NCI-H748 treated with DMSO at 0.1 percent for 48 hours (cell line): ENCODE results near the gene PDE4B.
"Not testable (repeated sequence)": the region's sequence is repeated elsewhere in the genome, so short reads cannot be mapped to it uniquely, and the experiment has no call there.

ENCODE experiments used
- DNase-seq: peaks from one replicate; lab custom pipeline; 2025; lab: John Stamatoyannopoulos, UW

Gene PDE4B

DNA sequence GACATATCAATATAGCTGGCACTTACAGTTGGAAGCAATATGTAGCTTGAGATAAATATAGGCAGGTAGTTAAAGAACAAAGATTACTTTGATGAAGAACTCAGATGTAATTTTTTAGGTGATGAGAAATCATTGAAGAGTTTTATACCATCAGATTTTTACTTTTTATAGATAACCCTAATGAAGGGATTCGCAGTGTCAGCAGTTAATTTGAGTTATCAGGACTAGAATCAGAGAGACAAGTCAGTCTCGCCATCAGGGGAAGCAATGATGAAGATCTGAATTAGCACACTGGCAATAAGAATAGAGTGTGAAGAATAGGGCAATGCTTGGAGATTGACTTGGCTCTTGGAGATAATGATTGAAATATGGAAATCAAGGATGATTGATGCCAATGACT, 342.5 kb downstream of the PDE4B start:
- no peak for DNase-seq

DNA sequence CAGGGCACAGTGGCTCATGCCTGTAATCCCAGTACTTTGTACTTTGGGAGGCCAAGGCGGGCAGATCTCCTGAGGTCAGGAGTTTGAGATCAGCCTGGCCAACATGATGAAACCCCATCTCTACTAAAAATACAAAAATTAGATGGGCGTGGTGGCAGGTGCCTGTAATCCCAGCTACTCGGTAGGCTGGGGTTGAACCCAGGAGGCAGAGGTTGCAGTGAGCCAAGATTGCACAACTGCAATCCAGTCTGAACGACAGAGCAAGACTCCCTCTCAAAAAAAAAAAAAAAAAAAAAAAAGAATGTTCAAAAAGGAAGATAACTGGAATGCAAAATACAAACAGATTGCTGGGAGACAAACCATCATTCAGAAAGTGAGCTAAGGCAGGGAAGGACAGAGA, 343.7 kb downstream of the PDE4B start:
- not testable (repeated sequence) for DNase-seq

DNA sequence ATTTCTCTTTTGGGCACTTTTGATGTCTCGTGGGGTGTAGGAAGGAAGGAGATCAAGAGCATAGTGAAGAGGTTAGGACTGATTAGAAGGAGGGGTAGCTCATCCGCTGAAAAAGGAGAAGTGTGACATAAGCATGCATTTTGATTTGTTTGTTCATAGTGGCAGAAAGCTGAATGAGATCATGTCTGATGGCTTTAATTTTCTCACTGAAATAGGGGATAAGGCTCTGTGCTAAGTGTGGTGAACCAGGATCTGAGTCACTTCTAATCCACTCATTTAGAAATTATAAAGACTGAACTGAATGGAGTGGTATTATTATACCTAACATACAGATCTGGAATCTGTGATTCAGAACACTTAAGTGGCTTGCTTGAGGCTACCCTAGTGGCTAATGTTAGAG, 344.5 kb downstream of the PDE4B start:
- DNase-seq, result no peak

DNA sequence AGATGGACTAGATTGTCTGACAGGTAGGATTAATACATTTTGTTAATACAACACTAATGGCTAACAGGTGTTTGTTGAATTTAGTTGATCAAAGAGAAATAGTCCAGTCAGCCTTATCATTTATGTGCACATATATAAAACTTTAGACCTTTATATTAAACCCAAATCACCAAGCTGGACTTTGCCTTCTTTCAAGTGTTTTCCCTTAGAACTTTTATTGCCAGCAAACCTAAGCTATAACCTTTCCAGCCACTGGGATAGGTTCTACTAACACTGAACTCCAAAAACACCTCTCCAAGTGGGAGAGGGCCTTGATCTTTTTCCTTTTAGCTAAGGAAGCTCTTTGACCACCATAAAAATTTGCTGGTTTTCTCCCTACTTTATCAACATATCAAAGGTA, 345.9 kb downstream of the PDE4B start:
- DNase-seq, result no peak

DNA sequence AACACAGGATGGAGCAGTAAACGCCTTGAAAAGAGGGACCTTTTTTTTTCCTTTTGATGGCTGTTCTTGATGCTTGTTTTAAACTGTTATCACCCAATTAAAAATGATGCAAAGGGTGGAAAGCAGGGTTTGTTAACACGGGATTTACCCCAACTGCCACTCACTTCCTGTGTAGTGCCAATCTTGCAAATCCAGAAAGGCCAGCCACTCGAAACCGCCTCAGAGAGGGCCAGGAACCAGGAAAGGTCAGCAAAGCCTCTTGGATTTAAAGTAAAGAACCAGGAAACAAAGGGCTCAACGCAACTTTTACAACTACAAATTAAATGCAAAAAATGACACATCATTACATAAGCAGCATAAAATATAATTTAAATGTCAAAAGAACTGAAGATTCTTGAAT, 347.4 kb downstream of the PDE4B start:
- DNase-seq, result no peak

DNA sequence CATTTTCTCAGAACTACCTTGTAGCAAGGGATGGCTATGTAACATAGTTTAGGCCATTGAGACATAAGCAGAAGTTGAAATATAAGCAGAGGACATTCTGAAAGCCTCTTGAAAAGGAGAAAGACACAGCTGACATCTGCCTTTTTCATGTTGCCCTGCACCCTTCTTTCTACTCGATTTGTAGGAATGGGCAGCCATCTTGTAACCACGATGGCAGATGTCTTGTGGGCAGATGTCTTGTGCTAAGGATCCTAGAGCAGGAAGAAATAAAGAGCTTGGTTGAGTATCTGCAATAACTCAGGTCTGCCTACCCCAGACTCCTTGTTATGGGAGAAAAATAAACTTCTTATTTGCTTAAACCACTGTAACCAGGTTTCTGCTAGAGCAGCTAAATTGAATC, 351.0 kb downstream of the PDE4B start:
- DNase-seq, result no peak

DNA sequence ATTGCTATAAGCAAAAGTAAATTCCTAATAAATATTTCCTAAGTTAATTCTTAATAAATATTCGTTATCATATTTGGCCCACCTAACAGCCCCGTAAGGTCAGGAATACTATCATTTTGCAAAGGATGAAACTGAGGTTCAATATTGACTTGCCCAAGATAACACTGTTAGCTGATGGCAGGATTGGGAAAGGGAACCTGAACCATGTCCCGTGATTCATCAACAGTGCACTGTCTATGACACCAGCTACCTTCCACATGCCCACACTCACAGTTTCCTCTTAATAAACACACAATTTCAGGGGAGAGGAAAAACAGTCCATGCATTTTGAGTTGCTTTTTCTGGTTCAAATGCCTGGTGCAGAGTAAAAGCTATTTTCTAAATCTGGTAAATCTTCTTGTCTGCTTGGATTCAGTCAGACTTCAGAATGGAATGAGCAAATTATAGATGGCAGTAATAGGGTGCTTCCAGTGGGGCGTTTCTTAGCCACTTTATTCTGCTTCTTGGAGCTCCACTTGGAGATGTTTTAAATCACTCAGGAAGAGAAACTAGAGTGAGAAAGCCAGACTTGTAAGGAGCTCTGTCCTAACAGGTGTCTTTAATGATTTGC, 354.6 kb downstream of the PDE4B start:
- no peak for DNase-seq

DNA sequence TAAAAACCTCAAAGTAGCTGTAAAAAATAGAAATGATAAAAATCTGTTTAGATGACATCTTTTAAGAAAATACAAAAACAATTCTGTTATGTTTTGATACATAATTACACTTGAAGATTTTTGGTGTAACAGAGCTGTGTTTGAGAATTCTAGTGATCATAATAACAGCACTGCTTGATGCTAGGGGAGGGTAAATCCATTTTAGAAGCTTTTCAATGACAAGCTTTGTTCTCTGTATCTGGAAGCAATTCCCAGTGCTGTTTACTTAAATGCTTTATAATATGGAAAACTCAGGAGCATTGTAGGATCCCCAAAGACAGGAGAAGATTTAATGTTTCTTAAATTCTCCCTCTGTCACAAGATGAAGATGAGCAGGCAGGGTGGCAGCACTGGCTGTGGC, 359.3 kb downstream of the PDE4B start:
- no peak for DNase-seq

DNA sequence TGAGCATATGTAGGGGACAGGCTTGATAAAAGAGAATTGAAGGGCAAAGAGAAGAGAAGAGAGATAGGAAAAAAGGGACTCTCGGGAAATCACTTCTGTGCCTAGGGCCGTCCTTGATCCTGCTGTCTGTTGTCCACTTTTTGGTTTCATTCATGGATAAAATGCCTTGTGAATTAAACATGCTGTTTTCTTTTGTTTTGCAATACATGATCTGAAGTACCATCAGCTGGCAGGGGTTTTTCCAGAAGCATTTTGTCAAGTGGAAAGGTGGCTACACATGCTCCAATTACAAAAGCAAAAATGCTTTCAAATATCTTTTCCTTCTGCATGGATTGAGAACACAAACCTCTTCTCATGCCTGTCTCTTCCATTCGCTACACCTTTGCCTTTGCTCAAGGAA, 361.7 kb downstream of the PDE4B start:
- DNase-seq, result no peak

DNA sequence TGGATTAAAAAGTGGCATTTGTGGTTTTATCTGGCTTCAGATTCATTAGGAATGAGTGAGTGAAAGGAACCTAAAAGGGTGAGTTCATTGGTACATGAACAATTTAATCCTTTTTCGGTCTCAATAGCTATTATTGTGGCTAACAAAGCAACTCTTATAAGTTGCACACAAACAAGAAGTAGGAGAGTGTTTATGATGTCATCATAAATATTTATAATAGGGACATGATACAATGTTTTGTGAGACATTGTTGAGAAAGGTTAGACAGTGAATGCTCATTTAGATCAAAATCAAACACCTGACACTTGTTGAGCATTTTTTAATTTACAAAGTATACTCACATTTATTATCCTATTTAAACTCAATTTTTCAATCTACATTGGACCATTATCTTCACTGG, 363.4 kb downstream of the PDE4B start:
- DNase-seq, result no peak

DNA sequence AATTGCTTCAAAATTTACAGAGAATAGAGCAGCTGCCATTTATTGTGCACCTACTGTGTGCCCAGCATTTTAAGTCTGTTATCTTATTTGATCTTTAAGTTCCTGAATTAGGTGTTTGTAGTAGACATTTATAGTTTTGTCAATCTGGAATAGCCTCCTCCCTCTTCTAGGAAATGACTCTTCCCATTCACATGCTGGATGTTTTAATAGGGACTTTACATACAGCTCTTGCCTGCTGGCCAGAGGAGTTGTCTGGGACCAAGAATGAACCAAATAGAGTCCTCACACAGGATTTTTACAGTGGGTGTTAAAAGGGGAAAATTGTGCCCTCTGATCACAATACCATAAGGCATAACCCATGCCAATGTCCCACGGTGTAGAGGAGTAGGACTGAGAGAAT, 367.1 kb downstream of the PDE4B start:
- no peak for DNase-seq

DNA sequence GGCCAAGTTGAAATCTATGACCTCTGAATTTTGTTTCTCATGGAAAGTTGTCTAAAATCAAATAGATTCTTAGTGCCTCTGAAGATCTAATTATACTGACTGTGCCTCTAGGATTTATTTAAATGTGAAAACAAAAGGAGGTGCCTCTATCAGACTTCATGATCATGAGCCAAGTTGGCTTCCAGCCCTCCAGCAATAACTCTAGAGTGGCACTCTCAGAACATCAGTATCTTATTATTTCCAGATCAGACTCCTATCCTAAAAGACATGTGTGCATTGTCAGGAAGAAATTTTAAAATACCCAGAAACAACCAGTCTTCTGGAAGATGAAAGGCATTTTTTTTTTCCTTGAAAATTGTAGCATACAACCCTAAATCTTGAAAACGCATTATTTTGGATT, 368.0 kb downstream of the PDE4B start:
- no peak for DNase-seq

DNA sequence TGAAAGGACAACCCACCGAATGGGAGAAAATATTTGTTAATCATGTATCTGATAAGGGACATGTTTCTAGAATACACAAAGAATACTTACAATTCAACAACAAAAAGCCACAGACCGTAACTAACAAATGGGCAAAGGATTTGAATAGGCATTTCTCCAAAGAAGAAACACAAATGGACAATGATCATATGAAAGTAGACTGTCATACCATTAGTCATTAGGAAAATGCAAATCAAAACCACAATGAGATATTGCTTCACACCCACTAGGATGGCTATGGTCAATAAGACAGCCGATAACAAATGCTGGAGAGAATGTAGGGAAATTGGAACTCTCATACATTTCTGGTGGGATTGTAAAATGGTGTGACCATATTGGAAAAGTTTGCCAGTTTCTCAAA, 374.1 kb downstream of the PDE4B start:
- no peak for DNase-seq

DNA sequence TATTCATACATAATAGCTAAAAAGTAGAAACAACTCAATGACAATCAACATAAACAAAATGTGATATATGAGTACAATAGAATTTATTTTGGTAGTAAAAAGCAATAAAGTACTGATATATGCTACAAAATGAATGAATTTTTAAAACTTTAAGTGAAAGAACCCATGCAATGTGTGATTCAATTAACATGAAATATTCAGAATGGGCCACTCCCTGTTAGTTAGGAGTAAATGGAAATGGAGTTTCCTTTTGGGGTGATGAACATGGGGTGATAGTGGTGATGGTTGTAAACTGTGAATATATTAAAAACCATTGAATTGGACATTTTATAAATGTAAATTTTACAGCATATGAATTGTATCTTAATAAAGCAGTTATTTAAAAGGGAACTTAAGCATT, 374.6 kb downstream of the PDE4B start:
- DNase-seq, result no peak

DNA sequence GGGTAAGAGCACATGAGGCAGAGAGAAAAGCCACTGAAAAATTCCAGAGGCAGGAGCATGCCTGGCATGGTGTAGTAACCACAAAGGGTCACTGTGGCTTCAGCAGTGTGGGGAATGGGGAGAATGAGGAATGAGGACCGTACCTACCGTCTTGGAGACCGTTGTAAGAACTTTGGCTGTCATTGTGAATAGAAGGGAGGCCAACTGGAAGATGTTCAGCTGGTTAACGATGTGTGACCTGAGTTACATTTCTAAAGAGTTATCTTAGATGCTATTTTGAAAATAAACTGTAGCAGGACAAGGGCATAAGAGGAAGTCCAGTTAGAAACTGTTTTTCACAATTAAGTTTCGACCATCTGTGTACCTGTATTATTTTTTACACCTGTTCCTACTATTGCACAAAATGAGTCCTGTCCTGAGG, 375.8 kb downstream of the PDE4B start:
- no peak for DNase-seq

DNA sequence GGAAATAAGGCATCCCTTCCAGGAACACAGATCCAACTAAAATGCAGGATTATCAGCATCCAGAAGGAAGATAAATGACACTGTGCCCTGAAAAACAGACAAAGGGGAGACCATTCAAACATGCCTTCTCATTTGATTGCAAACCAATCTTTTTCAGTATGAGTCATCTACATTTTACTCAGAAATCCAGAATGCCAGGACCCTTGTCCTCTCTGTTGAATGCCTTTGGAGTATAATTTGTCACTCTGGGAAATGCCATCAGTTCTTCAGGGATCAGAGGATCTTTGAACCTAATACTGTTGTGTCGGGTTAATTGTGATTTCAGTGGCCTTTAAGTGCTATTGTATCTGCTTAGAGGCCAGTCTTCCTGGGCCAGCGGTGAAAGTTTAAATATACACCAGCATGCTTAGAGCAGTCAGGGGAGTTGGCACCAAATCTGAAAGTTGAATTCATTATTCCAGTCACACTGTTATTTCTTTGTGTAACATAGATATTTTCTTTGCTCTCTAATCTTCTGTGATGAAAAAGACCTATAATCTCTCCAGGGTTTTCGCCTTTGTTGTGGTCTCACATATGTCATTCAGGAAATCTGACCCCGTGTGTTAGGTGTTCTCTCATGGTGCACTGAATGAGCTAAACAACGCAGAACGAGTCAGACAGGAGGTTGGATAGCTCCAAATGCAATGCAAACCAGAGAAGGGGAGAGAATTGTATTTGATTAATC, 376.4 kb downstream of the PDE4B start:
- no peak for DNase-seq

DNA sequence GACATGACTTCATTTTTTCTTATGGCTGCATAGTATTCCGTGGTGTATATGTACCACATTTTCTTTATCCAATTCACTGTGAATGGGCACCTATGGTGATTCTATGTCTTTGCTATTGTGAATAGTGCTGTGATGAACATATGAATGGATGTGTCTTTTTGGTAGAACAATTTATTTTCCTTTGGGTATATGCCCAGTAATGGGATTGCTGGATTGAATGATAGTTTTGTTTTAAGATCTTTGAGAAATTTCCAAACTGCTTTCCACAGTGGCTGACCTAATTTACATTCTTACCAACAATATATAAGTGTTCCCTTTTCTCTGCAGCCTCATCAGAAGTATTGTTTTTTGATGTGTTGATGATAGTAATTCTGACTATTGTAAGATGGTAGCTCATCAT, 379.6 kb downstream of the PDE4B start:
- no peak for DNase-seq

DNA sequence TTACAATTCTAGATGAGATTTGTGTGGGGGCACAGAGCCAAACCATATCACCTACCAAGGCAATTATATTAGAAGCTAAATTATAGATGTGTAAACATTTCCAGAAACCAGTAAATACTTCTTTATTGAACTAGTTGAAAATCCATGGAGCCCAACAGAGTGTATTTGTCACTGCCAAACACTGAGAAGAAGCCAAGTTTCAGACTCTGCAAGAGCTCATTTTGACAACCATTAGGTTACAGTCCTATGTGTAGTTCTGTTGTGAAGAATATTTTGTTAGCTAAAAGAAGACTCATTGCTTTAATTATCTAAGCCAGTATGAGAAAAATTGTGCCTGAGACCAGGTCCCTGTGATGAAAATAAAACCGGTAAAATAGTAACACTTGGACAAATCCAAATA, 382.4 kb downstream of the PDE4B start:
- no peak for DNase-seq

DNA sequence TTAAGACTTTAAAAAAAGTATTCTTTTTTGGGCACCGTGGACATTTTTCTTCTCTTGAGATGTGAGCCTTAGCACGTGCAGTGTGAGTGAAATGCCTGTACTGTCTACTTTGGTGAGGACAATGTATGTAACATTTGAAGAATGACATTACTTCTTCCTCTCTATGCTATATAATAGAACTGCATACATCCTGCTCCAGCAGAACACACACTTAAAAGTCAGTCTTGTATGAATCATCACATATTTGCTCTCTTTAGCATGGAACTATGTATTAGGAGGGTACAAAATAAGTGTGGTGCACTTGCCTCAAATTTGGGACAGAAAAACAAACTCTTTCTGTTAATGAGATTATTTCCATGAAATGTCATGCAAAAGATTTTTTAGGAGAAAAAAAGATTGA, 382.9 kb downstream of the PDE4B start:
- no peak for DNase-seq

DNA sequence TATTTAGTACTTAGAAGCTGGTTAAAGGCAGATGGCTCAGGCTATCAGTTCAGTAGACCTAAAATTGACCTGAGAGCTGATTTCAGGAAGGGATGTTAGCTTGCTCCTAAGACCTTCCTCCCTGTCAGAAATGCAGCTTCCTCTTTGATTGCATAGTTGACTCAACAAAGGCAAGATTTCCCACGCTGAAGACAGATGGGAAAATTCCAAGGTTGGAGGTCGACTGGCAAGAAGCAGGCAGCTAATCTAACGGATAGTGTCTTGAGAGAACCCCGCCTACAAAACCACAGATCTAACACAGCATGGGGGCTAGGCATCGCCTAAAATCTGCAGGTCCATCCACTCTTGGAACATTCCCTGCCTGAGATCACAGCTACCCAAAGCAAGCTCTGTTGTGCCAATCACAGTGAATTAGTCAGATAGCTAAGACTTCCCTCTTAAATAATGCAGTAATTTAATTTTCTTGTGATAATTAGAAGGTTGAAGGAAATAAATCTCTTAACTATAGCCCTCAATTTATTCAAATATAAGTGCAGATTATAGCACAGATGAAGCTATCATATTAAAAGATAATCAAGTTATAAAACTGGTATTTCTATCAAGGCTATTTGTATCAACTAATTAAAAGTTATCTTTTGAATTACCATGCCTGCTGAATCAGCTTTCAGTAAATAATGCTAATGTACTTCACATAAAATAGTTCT, 383.5 kb downstream of the PDE4B start:
- DNase-seq, result no peak

DNA sequence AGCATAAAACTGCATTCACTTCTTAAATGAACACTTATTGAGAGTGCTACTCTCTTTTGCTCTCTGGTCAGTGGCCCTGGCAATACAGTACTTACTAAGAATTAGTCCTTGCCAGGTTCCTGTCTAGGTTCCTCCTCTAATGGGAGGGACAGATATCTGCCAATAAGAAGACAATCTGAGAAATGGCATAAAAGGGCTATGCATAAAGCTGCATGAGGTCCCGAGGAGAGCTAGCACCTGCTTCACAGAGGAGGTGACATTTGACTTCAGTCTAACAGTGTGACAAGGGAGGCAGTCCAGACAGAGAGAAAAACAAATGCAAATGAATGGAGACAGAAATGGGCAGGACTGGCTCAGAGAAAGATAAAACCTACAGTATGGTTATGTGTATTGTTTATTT, 384.1 kb downstream of the PDE4B start:
- no peak for DNase-seq

DNA sequence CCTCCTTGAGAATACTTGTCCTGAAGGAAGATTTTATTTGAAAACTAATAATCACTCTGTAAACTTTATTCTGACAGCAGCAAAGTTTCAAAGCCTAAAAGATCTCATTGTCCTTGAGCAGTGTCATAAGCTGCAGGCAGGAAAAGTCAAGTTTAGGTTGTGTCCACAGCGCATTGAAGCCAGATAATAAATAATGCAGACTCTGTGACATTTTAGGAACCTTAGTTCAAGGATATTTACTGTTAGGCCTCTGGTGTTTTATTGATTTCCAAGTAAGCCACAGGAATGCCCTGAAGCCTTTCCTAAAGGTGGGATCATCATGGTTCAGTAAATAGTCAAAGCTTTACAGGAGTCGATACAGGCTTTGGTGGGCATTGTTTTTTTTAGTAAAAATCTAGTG, 384.8 kb downstream of the PDE4B start:
- no peak for DNase-seq

DNA sequence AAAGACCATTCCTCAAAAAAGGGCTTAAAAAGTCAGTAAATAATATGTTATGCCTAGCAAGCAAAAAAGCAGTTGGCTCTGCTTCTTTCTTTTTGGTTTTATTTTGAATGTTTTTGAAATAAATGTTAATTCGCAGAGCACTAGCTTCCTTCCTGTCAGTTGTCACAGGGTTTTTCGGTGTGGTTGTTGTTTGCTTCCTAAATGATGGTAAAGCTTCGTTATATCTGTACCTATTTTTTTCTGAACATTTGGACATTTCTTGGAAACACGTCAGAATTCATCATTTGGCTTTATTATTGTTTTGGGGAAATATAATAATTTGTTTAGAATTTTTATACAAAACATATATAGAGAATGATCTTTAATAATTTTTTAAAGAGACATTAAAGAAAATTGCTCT, 389.3 kb downstream of the PDE4B start:
- DNase-seq, result no peak
